ENCODE results near the gene TWSG1. TPM values are rescaled to one million over a fixed set of nuclear protein-coding genes. Genes with fewer than 3 reads are reported as not detected.

The TWSG1 gene
- total and polyA plus RNA-seq, 2 of the 13 experiments (the other 11 are each of a cell fraction or from before 2014, with no cell fraction given), result 6.6 to 9.4 TPM

- TF ChIP-seq ZHX2 (IDR thresholded peaks at IDR 0.05; ENCODE audit: low read depth) (no peak), ZHX2 (CRISPR knock-in tag; IDR thresholded peaks at IDR 0.05; ENCODE audit: borderline replicate concordance) (0 out of 2 replicates have a peak, but pooled peaks have one; percentile 24), CEBPG (CRISPR knock-in tag; IDR thresholded peaks at IDR 0.05) (no peak), ZSCAN5A (CRISPR knock-in tag; IDR thresholded peaks at IDR 0.05; ENCODE audit: borderline replicate concordance) (no peak), MED13 (CRISPR knock-in tag; IDR thresholded peaks at IDR 0.05) (no peak), HNRNPUL1 (IDR thresholded peaks at IDR 0.05; ENCODE audit: low read depth, low read length) (no peak), ZBTB40 (IDR thresholded peaks at IDR 0.05) (no peak), ZBTB40 (CRISPR knock-in tag; IDR thresholded peaks at IDR 0.05) (0 out of 2 replicates have a peak, but pooled peaks have one; percentile 55), DMAP1 (CRISPR knock-in tag; IDR thresholded peaks at IDR 0.05) (no peak), ZNF24 (IDR thresholded peaks at IDR 0.05) (no peak), ATF4 (CRISPR knock-in tag; IDR thresholded peaks at IDR 0.05) (no peak), ATRX (CRISPR knock-in tag; IDR thresholded peaks at IDR 0.05; ENCODE audit: borderline replicate concordance) (no peak)
These were observed 562 bp downstream of the TWSG1 start (continued) for GRCh38 chr18:9334973-9335696.

Data from HepG2 (cell line).